Smooth muscle cell of the brain vasculature (primary cell): Measurements from ENCODE around the gene STAT1.
"Not testable (repeated sequence)": the region's sequence is repeated elsewhere in the genome, so short reads cannot be mapped to it uniquely, and the experiment has no call there.

ENCODE experiments used
- DNase-seq: peaks from one replicate; pipeline ENCODE4 v3.0.0-alpha.2; 2012; ENCODE audit warnings: low read depth, low spot score

The STAT1 gene

DNA sequence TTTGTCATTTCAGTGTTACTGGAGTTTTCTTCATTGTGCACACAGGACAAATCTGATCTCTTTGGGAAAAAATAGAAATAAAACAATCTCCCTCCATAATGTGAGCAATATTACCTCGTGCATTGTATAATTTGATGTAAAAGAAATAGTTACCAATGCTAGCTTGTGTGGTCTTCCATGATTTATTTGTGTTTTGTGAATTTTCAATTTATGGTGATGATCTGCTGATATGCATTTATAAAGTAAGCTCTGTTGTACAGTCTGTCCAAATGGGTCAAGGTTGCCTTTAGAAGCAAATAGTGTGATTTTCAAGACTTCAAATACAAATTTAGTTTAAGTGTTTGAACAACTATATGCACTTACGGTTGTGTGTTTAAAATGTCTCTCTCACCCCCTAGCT is 50.9 kb downstream of the STAT1 start:
- DNase-seq: no peak

DNA sequence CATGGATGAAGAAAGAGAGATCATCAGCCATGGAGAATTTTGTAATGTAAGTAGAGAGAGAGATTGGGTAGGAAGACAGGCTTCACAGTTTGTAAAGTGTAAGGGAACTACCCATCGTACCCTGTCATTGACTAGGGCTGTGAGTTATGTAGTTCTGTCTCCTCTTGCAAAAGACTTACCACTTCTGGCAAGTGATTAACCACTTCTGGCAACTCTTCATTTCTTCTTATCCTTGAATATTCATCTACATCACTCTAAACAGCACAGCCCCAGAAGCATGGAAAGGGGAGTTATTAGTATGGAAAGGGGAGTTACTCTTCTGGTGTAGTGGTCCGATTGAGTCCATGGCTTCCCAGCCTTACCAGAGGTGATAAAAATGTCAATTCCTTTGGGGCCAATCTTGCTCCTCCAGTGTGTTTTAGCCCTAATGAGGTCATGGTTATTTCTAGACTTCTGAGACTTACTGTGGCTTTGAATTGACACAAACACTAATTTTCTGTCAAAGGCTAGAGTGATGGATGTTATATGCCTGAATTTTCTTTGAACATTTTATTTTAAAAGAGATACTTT is 52.0 kb downstream of the STAT1 start:
- no peak for DNase-seq

DNA sequence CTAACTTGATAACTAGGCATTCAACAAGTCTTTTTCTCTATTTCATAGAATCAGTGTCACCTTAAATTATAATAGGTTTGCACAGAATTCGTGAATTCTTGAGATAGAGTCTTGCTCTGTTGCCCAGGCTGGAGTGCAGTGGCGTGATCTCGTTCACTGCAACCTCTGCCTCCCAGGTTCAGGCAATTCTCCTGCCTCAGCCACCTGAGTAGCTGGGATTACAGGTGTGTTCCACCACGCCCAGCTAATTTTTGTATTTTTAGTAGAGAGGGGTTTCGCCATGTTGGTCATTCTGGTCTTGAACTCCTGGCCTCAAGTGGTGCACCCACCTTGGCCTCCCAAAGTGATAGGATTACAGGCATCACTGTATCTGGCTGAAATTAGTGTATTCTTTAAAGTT is 52.9 kb downstream of the STAT1 start:
- not testable (repeated sequence) for DNase-seq

DNA sequence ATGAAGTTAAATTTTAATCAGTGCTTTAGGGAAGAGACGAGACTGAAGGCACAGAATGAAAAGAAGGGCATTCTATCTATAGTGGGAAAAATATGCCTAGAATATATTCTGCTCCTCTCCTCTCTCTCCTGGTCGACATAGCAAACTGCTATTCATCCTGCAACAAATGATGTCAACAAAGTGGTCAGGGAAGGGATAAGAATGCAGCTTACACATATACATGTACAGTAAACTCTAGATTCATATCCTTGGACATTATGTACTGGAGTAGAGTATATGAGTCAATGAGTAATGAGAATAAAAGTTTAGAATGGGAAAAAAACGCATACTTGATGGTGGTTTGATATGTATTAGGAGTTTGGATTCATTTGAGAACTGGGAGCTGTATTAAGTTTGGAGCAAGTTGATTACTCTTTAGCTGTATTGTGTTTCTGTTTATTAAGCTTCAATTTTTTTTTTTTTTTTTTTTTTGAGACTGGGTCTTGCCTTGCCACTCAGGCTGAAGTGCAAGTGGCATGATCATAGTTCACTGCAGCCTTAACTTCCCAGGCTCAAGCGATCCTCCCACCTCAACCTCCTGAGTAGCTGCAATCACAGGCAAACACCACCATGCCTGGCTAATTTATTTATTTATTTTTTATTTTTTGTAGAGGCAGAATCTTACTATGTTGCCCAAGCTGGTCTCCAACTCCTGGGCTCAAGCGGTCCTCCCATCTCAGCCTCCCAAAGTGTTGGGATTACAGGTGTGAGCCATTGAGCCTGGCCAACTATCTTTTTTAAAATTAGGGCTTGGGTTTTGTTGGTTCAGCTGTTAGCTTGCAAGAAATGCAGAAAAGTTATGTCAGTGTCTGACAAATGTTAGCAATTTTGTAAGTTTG is 53.8 kb downstream of the STAT1 start:
- DNase-seq: no peak

DNA sequence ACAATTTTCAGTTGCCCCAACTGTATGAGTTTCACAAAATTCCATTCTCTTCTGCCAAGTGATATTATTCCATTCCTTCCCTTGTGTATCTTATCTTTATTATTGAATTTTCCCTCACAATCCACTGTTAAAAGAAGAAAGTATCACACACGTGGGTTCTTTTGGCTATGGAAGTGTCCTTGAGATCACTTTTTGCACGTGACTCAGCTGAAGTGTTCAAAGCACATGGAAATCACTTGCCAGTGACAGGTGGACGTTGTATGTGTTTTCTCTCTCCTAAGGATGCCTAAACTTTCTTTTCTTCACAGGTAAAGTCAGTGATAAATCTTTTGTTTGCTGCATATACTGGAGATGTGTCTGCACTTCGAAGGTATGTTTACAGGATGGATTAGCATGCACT is 60.7 kb downstream of the STAT1 start:
- no peak for DNase-seq

DNA sequence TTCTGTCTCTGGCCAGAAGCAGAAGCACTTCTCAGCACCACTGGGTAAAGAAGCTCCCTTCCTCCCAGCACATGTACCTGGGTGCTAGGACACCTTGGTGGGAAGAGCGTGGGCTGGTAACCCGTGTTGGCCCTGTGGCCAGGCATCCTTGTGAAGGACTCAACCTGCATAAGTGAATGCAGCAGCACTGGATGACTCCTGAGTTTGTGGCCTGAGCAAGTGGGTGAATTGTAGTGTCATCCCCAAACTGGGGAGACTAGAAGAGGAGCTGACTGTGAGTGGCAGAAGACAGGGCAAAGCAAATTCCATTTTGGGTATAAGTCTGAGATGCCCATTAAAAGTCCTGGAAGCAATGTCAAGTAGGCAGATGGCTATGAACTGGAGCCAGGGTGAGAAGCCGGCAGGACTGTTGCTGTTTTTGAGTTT is 63.4 kb downstream of the STAT1 start:
- DNase-seq: no peak

DNA sequence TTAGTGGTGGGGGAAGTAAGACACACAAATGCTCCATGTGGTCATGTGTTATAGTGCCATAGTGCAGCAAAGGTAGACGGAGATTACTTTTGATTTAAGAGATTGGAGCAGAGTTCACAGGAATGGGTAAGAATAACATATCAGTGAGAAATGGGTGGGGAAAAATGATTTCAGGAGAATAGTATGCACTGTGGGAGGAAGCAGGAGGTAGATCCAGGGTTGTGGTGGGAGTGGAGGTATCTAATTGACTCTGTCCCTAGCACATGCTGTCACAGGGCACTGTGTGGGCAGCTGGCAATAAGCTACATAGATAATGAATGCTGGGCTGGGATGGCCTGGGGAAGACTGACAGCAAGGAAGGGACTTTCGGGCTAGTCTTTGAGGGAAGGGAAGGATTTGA is 65.3 kb downstream of the STAT1 start:
- no peak for DNase-seq

DNA sequence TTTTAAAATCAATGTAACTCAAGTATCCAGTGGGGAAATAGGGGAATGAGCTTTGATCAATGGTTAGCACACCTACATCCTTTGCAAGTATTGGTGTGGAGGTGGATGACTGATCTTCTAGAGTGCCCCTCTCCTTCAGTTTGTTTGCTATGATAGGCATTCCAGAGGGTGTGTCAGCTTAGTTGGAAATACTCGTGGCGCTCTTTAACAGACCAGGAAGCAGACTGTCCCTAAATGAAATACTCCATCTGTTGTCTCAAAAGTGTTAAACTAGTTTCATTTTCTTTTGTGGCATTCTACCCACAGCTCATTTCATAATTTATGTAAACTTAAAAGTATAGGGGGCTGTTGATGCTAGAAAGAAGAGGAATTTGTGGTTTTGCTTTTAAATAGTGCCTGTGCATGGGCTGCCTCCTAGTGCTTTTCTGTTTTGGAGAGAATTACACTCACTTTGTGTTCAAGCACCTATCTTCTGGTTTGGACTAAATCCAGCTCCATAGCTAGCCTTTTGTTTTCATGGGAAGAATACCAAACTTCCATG is 66.2 kb downstream of the STAT1 start:
- DNase-seq: peak; percentile 52

DNA sequence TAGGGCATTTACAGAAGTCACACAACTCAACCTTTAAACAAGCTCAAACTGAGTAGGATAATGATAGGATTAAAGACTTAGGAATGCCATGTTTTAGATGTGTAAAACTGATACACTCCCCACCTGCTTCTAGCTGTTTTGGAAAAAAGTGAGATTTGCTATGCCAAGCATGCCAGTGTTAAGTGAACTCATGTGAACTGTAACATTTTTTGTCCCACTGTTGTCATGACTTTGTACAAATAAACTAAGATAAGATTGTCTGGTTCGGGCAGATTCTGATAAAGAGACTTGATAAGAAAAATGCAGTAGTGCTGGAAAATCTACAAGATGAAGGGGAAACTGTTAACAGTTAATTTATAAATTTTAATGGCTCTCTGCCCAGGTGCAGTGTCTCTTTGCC is 66.8 kb downstream of the STAT1 start:
- DNase-seq: no peak

DNA sequence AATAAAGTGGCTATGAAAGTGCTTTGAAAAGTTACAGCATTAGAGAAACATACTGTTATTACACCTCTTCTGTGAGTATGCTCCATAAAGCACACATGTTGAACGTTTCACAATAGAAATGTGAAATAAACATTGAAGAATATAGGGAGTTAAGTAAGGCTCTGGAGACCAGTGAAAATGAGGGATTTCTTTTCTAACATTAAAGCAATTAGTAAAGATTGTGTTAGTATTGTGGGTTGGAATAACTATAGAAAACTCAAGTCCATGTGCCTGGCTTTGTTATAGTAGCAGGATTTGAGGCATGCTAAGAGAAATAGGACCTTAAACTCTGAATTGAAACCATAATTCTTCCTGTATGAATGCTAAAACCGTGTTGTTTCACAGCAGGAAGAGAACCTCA is 70.3 kb downstream of the STAT1 start:
- DNase-seq: no peak

DNA sequence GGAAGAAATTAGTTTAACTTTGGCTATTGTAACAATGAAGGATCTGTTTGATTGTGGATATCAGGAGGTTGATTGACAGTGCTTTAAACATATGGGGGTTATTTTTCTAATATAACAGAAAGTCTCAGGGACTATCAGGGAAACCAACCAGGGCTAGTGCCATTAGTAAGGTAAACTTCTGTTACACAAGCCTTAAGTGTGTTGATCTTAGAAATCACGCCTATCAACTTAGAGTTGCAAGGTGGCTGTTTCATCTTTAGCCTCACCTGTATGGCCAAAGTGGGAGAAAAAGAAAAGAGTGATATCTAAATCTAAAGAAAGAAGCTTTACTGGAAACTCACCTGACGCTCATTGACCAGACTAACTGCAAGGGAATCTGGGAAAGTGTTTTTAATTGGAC is 71.3 kb downstream of the STAT1 start:
- no peak for DNase-seq

DNA sequence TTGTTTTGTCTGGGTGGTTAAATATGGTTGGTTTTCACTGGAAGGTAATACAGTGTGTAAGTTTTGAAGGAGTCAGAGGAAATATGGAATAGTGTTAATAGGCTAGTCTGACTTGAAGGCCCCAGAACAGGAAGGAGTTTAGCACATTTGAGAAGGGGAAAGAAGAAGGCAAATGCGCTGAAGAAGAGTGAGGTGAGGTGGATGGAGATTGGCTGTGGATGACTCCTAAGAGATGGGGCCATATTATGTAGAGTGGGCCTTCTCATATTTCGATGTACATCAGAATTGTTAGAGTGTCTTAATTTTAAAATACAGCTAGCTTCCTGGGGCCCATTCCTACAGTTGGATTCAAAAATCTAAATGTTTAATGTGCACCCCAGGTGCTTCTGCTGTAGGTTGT is 72.4 kb downstream of the STAT1 start:
- DNase-seq: no peak

DNA sequence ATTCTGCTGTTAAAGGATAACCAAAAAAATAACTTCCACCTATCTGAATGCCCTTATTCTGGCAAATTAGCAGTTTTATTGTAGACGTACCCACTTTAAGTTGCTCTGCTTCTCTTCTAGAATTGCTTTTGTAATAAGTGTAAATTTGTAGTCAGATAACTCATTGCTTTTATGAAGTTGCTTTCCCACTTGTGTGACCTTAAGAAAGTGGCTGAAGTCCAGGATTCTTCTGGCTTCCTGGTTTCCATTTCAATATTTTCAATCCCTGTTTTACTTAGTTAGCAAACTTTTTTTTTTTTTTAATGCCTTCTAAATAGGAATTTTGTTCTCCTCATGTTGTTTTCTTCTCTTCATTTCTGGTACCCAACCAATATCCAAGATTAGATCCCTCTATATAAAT is 73.5 kb downstream of the STAT1 start:
- DNase-seq: no peak

DNA sequence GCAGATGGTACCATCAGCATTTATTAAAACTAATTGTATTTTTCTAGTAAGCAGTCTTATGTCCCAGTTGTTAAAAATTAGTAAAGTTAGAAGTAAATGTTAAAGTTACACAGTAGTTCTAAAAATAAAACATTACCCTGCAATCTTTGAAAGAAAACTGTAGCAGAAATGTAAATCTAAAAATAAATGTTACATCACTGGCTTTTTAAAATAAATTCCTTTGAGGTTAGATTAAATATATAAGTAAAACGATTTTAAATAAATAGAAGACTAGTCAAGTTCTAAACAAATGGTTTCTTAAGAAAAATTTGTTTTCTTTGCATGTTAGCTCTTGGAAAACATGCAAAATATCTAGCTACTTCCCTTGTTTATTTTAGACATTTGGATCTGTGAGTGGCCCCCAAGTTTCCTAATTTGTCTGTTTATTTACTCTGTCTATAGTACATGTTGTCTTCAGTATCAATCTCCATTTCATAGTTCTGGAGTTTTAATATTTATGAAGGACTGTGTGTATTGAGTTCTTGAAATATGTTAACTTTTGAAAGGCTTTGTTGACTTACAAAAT is 75.1 kb downstream of the STAT1 start:
- DNase-seq: no peak

DNA sequence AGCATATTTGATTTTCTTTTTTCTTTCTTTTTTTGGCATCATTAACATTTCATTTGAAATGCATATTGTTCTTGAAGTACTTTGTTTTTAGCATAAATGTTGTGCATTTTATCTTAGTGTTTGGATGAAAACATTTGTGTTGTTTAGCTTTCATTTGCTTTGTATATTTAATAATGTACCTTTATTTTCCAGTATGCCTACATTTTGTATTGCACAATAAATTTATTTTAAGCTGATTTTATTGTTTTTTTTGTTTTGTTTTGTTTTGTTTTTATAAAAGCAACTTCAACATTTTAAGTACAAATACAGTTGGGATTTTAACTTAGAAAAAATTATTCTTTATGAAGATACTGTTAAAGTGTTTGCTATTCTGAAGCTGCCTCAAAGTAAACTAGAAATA is 78.9 kb downstream of the STAT1 start:
- DNase-seq: no peak

DNA sequence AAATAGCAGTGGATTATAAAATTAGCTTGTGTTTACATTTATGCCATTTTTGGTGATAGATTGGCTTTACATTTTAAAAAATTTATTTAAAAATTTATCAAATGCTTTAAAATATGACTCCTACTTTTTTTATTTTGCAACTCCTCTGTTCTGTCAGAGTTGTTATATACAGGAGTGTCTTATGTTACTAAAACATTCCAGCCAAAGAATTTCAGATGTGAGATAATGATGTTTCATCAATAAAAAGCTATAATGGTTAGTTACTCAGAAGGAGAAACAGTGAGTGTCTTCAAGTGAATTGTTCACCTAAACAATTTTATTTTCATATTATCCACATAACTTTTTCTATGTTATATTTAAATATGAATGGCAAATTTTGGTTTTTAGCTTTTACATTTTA is 80.6 kb downstream of the STAT1 start:
- no peak for DNase-seq

DNA sequence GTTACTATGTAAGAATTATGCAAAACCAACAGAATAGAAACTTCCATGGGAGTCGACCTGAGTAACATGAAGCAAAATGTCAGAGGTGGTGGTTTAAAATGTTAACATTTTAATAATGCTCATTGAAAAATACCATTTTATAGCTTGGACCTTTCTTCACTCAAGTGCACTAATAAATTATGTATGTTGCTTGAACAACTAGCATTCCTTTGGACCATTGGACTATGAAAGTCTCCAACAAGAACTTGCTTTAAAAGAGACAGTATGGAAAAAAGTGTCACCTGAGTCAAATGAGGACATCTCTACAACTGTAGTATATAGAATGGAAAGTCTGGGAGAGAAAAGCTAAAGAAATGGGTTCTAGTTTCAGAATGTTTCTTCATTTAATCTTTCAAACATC is 81.5 kb downstream of the STAT1 start:
- no peak for DNase-seq

DNA sequence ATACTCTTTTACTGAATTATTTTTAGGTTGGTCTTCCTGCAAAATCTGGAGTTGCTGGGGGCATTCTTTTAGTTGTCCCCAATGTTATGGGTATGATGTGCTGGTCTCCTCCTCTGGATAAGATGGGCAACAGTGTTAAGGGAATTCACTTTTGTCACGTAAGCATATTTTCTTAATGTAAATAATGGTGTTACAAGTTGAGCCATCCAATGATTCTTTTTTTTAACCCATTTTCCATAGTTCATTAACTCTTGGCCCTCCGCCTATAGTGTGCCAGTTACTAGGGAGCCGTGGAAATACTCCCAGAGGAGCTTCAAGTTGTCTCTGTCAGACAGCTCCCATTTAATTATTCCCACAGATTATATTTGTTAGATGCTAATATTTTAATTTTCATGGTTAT is 83.6 kb downstream of the STAT1 start:
- no peak for DNase-seq

DNA sequence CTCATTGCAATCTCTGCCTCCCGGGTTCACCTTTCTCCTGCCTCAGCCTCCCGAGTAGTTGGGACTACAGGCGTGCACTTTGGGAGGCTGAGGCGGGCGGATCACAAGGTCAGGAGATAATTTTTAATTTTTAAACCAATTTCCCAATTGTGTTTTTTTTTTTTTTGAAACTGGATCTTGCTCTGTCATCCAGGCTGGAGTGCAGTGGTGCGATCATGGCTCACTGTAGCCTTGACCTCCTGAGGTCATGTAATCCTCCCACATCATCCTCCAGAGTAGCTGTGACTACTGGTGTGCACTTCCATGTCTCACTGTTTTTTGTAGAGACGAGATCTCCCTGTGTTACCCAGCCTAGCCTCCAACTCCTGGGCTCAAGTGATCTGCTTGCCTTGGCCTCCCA is 84.1 kb downstream of the STAT1 start:
- DNase-seq: no peak

DNA sequence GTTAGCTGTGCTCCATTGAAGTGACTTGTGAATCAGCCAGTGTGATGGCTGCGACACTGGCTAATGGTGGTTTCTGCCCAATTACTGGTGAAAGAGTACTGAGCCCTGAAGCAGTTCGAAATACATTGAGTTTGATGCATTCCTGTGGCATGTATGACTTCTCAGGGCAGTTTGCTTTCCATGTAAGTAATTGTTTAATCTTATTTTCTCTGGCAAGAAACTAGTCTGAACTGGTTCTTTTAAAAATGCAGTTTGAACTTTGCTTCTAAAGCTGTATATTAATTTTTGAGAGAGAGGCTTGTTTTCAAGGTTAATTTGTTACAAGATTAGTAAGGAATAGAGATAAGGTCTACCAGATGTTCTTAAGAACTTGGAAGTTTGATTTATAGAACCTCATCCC is 86.7 kb downstream of the STAT1 start:
- DNase-seq: no peak

DNA sequence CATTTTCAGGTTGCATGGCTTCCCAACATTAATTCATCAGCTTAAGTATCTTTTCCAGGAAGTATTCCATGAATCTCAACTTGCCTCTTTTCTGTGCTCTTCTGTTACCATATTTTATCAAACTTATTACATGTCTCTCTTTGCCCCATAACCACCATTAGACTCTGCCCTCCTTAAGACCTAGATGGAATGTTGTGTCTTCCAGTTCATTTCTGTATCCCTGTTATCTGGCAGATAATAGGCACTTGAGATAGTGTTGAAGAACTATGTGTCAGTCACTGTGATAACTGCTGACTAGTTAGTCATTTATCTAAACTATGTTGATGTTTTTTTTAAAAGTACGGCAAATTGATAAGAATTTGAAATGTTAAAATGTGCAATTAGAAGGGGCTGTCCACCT is 91.6 kb downstream of the STAT1 start:
- DNase-seq: no peak

DNA sequence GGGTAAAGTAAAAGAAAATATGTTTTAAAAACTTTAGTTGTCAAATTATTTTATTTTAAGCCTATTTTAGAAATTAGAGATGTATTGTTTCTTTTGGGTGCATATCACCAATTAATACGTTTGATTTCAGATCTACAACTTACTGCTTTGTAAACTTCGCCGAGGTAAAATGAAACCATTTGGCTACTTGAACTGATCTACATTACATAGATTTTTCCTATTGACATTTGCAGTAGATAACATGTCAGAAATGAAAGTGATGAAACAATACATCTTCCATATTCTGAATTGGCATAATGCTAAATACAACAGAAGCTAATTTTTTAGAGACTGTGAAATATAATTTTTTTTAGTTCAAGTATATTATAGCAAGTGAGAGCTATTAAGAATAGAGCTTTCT is 93.9 kb downstream of the STAT1 start:
- no peak for DNase-seq
